HCT116 (cell line): Measurements from ENCODE around the gene ERBB2. TPM values are rescaled to one million over a fixed set of nuclear protein-coding genes. Genes with fewer than 3 reads are reported as not detected.
A peak's percentile ranks its signal among the peaks of the same experiment; 100 is the strongest.

Experiments
- ATAC-seq: fragments of 200-7000 bp; cut with Tn5 transposase; 2 replicates; pipeline ENCODE4 v1.9.1; 2020; ENCODE audit warnings: mild to moderate bottlenecking, moderate library complexity
- BruUV-seq: library from RNA; stranded (reverse); fragments of 400-500 nt; replicated peaks from 2 replicates; lab custom pipeline; 2021; lab: Mats Ljungman, UMichigan
- CTCF ChIA-PET: fragments of 300-600 bp; sonication (Branson Sonifier 250); formaldehyde crosslinking; loops from one replicate; lab custom pipeline; 2021; ENCODE audit warnings: antibody characterized with exemption; lab: Charles Lee
- POLR2A ChIA-PET: fragments of 300-600, 350-600 bp; sonication (Branson Sonifier 250); formaldehyde crosslinking; loops from one replicate; lab custom pipeline; 2021; ENCODE audit warnings: antibody characterized with exemption; lab: Charles Lee
- RAD21 ChIA-PET, 2 experiments: fragments of 300-600 bp; sonication (Branson Sonifier 250); formaldehyde crosslinking; loops; one replicate each; lab custom pipeline; 2023; ENCODE audit warnings: low total read pairs in 2 of 2; ENCODE audit not compliant: uncharacterized antibody in 2 of 2, unreplicated experiment in 2 of 2, low non-redundant PET in 1 of 2; lab: Charles Lee
- DNase-seq: peaks from one replicate; pipeline ENCODE4 v3.0.0-alpha.2; 2010; ENCODE audit warnings: low read depth, low spot score
- H2AFZ ChIP-seq: fragments of 200-600 bp; shearing (Covaris generic), sonication (generic); 2 replicates; pipeline ENCODE4 v1.6.1; 2017; ENCODE audit warnings: low read depth, mixed run types, mixed read lengths, antibody characterized with exemption, low read length; ENCODE audit not compliant: poor library complexity, severe bottlenecking
- H3K27ac ChIP-seq: 2 replicates; pipeline ENCODE4 v1.5.1; 2012; ENCODE audit warnings: low read depth, low read length
- H3K27me3 ChIP-seq: fragments of 200-600 bp; sonication (generic); 2 replicates; pipeline ENCODE4 v1.6.1; 2016; ENCODE audit warnings: mixed run types, low read length, mixed read lengths; ENCODE audit not compliant: insufficient read depth
- H3K36me3 ChIP-seq, 2 experiments: fragments of 200-500 bp in 1 of 2; fragments of 200-600 bp in 1 of 2; sonication (Bioruptor generic) in 1 of 2; sonication (generic) in 1 of 2; 2 replicates each; pipeline versions ENCODE4 v1.5.1 to v1.6.1; 2014 to 2016; ENCODE audit warnings: low read length in 2 of 2, inconsistent platforms in 1 of 2, mixed read lengths in 1 of 2, mixed run types in 1 of 2; ENCODE audit not compliant: insufficient read depth in 2 of 2, control insufficient read depth in 1 of 2
- H3K4me1 ChIP-seq, 2 experiments: fragments of 200-600 bp in 1 of 2; sonication (generic) in 1 of 2; 2 replicates each; pipeline versions ENCODE4 v1.5.1 to v1.6.1; 2012 to 2017; ENCODE audit warnings: low read length in 2 of 2, inconsistent platforms in 1 of 2, mild to moderate bottlenecking in 1 of 2, mixed read lengths in 1 of 2, mixed run types in 1 of 2, moderate library complexity in 1 of 2; ENCODE audit not compliant: insufficient read depth in 2 of 2, control insufficient read depth in 1 of 2
- H3K4me2 ChIP-seq: fragments of 200-600 bp; sonication (generic); 2 replicates; pipeline ENCODE4 v1.6.1; 2017; ENCODE audit warnings: mixed run types, low read length, mixed read lengths
- H3K4me3 ChIP-seq, 2 experiments: fragments of 200-600 bp in 1 of 2; sonication (generic) in 1 of 2; replicated peaks in 1 of 2; 2 replicates each; pipeline ENCODE4 v1.5.1; 2011 to 2016; ENCODE audit warnings: low read length in 2 of 2, control low read depth in 1 of 2, low read depth in 1 of 2, mild to moderate bottlenecking in 1 of 2, mixed read lengths in 1 of 2, mixed run types in 1 of 2
- H3K79me2 ChIP-seq: fragments of 200-600 bp; sonication (generic); 2 replicates; pipeline ENCODE4 v1.6.1; 2017; ENCODE audit warnings: mild to moderate bottlenecking, mixed run types, low read length, moderate library complexity, mixed read lengths; ENCODE audit not compliant: insufficient read depth
- H3K9ac ChIP-seq: fragments of 200-600 bp; sonication (generic); 2 replicates; pipeline ENCODE4 v1.6.1; 2016; ENCODE audit warnings: low read length, mixed read lengths
- H3K9me2 ChIP-seq: fragments of 200-600 bp; sonication (generic), shearing (Covaris generic); 2 replicates; pipeline ENCODE4 v1.6.1; 2017; ENCODE audit warnings: mixed run types, mild to moderate bottlenecking, moderate library complexity; ENCODE audit not compliant: insufficient read depth
- H3K9me3 ChIP-seq, 2 experiments: fragments of 200-500 bp in 1 of 2; fragments of 200-600 bp in 1 of 2; sonication (Bioruptor generic) in 1 of 2; sonication (generic) in 1 of 2; 2 replicates each; pipeline ENCODE4 v1.6.1; 2014 to 2017; ENCODE audit warnings: low read length in 2 of 2, mixed read lengths in 2 of 2, inconsistent platforms in 1 of 2, low read depth in 1 of 2, mild to moderate bottlenecking in 1 of 2, mixed run types in 1 of 2, moderate library complexity in 1 of 2; ENCODE audit not compliant: control insufficient read depth in 1 of 2, insufficient read depth in 1 of 2
- H4K20me1 ChIP-seq: fragments of 200-600 bp; sonication (generic), shearing (Covaris generic); 2 replicates; pipeline ENCODE4 v1.6.1; 2017; ENCODE audit warnings: mixed run types, mild to moderate bottlenecking, moderate library complexity; ENCODE audit not compliant: insufficient read depth
- CBX3 ChIP-seq: IDR thresholded peaks from 2 replicates; pipeline ENCODE4 v1.6.1; 2012; ENCODE audit warnings: low read depth
- EGR1 ChIP-seq: IDR thresholded peaks from 2 replicates; pipeline ENCODE4 v1.6.1; 2012; ENCODE audit warnings: low read depth
- EZH2 ChIP-seq: fragments of 200-600 bp; sonication (generic); IDR thresholded peaks from 2 replicates; pipeline ENCODE4 v1.6.1; 2017; ENCODE audit warnings: antibody characterized with exemption, mixed run types
- FOSL1 ChIP-seq: IDR thresholded peaks from 2 replicates; pipeline ENCODE4 v1.6.1; 2012; ENCODE audit warnings: low read depth
- JUND ChIP-seq: IDR thresholded peaks from 2 replicates; pipeline ENCODE4 v1.6.1; 2012
- POLR2A ChIP-seq: IDR thresholded peaks from 2 replicates; pipeline ENCODE4 v1.7.0; 2011; ENCODE audit warnings: borderline replicate concordance; ENCODE audit not compliant: insufficient read depth, insufficient read length; ENCODE audit errors: extremely low read depth
- SP1 ChIP-seq: IDR thresholded peaks from 2 replicates; pipeline ENCODE4 v1.6.1; 2012; ENCODE audit warnings: low read depth
- ZNF274 ChIP-seq: fragments of 200-500 bp; sonication (Bioruptor generic); IDR thresholded peaks from 2 replicates; pipeline ENCODE4 v1.6.1; 2014; ENCODE audit warnings: mild to moderate bottlenecking, low read depth, low read length, inconsistent platforms
- intact Hi-C: fragments of 100-400 bp; cut with micrococcal nuclease; formaldehyde crosslinking; loops from 2 replicates; pipeline ENCODE4 v1.10.0; 2022
- total RNA-seq: library from RNA; stranded (reverse); gene quantifications from one replicate; pipeline ENCODE4 v1.2.1, GENCODE V29; 2021; ENCODE audit not compliant: unreplicated experiment
- TF ChIP-seq, protein P1 (sequence below), 3 experiments: fragments of 200-600 bp in 1 of 3; sonication (generic) in 1 of 3; IDR thresholded peaks in 2 of 3; conservative IDR thresholded peaks in 1 of 3; 2 replicates each; pipeline ENCODE4 v1.5.1; 2012 to 2017; ENCODE audit warnings: low read depth in 2 of 3, low read length in 2 of 3, antibody characterized with exemption in 1 of 3, borderline replicate concordance in 1 of 3, control low read depth in 1 of 3, mild to moderate bottlenecking in 1 of 3, mixed read lengths in 1 of 3, mixed run types in 1 of 3, moderate library complexity in 1 of 3; ENCODE audit not compliant: insufficient read depth in 1 of 3
- TF ChIP-seq, protein P2 (sequence below): IDR thresholded peaks from 2 replicates; pipeline ENCODE4 v1.6.1; 2012
- TF ChIP-seq, protein P3 (sequence below): IDR thresholded peaks from 2 replicates; pipeline ENCODE4 v1.6.1; 2012; ENCODE audit warnings: low read depth

The ERBB2 gene
- total RNA-seq, 1 experiment from 2014 or later: 75.8 TPM

DNA sequence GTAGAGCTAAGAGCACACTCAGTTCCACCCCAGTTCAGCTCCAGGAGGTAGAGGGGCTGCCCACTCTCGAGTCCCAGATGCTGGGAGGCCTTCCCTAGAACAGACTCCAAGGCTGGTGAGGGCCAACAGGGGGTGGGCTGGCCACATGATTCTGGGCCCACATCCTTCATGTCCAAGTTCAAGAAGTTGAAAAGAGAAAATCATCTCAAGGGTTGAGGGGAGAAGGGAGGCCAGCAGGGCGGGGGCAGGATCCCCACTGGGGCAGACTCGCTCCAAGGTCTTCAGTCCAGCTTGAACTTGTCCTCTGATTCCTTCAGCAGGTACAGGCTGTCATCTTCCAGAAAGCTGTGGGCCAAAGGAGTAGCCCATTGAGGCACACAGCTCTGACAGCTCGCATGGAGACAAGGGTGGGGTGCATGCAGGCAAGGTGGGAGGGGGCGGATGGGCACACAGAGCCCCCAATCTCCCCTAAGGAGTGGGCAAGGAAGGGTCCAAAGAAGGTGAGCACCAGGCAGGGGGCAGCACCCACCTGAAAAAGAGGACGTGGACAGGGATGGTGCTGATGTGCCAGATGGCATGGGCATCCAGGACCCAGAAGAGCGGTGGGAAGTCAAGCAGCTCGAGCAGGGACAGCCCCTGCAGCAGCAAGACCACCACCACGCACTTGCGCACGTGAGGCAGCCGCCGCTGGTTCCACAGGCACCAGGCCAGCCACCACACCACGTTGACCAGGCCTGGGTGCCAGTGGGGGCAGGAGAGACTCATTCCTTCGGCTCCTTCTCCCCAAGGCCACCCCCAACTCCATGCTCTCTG, 27.1 kb upstream of the ERBB2 start:
- no TSS peak for BruUV-seq
- CTCF ChIA-PET: interaction anchor here (0.6 to 3.9 kb wide), 8 partner anchors 20 to 400 kb away, joined by 3 to 51 read pairs (median 9); partner anchors contain the start of gene MIEN1
- H3K4me3 ChIP-seq: no peak overlapping the region
- H3K36me3 ChIP-seq: no peaks in the 10 kb centered on the region
- RAD21 ChIA-PET: interaction anchor here (0.6 to 3.6 kb wide), 4 partner anchors 46 to 79 kb away, joined by 3 to 15 read pairs (median 4); no protein-coding TSS in a partner anchor
- H3K9me2 ChIP-seq: no peaks in the 10 kb centered on the region
- H2AFZ ChIP-seq: no peak overlapping the region
- ATAC-seq (peak; percentile 11; the same call in 1 of the 2 replicates), DNase-seq (no peak)
- no peak overlapping the region; the same call in 1 of the 2 replicates for H3K27ac ChIP-seq
- POLR2A ChIA-PET: no interaction called here
- no peaks in the 10 kb centered on the region for H3K9me3 ChIP-seq
- no peak overlapping the region for H3K4me2 ChIP-seq
- no peak overlapping the region for H3K9ac ChIP-seq
- no peaks in the 10 kb centered on the region for H3K79me2 ChIP-seq
- no peaks in the 10 kb centered on the region for H4K20me1 ChIP-seq
- intact Hi-C loops: loop anchor here (1.0 to 5.0 kb wide), 3 partner anchors 50 to 125 kb away; no protein-coding TSS in a partner anchor
- no peaks in the 10 kb centered on the region for H3K27me3 ChIP-seq
- H3K4me1 ChIP-seq: peaks cover 16 to 17% of the 10 kb centered on the region in 2 experiments; a peak in 2 of 4 replicates
- TF ChIP-seq JUND (no peak), EZH2 (no peak), FOSL1 (no peak), SP1 (no peak), EGR1 (no peak), POLR2A (no peak), ZNF274 (no peak), CBX3 (no peak)
- TF ChIP-seq, protein P1, sequence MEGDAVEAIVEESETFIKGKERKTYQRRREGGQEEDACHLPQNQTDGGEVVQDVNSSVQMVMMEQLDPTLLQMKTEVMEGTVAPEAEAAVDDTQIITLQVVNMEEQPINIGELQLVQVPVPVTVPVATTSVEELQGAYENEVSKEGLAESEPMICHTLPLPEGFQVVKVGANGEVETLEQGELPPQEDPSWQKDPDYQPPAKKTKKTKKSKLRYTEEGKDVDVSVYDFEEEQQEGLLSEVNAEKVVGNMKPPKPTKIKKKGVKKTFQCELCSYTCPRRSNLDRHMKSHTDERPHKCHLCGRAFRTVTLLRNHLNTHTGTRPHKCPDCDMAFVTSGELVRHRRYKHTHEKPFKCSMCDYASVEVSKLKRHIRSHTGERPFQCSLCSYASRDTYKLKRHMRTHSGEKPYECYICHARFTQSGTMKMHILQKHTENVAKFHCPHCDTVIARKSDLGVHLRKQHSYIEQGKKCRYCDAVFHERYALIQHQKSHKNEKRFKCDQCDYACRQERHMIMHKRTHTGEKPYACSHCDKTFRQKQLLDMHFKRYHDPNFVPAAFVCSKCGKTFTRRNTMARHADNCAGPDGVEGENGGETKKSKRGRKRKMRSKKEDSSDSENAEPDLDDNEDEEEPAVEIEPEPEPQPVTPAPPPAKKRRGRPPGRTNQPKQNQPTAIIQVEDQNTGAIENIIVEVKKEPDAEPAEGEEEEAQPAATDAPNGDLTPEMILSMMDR (IDR thresholded peaks at IDR 0.05 in 2 of 3, conservative IDR thresholded peaks at IDR 0.05 in 1 of 3; ENCODE audit: borderline replicate concordance in 1 of 3, insufficient read depth in 1 of 3, low read depth in 2 of 3, low read length in 2 of 3): no peak
- TF ChIP-seq, protein P2, sequence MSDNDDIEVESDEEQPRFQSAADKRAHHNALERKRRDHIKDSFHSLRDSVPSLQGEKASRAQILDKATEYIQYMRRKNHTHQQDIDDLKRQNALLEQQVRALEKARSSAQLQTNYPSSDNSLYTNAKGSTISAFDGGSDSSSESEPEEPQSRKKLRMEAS: no peak
- TF ChIP-seq, protein P3, sequence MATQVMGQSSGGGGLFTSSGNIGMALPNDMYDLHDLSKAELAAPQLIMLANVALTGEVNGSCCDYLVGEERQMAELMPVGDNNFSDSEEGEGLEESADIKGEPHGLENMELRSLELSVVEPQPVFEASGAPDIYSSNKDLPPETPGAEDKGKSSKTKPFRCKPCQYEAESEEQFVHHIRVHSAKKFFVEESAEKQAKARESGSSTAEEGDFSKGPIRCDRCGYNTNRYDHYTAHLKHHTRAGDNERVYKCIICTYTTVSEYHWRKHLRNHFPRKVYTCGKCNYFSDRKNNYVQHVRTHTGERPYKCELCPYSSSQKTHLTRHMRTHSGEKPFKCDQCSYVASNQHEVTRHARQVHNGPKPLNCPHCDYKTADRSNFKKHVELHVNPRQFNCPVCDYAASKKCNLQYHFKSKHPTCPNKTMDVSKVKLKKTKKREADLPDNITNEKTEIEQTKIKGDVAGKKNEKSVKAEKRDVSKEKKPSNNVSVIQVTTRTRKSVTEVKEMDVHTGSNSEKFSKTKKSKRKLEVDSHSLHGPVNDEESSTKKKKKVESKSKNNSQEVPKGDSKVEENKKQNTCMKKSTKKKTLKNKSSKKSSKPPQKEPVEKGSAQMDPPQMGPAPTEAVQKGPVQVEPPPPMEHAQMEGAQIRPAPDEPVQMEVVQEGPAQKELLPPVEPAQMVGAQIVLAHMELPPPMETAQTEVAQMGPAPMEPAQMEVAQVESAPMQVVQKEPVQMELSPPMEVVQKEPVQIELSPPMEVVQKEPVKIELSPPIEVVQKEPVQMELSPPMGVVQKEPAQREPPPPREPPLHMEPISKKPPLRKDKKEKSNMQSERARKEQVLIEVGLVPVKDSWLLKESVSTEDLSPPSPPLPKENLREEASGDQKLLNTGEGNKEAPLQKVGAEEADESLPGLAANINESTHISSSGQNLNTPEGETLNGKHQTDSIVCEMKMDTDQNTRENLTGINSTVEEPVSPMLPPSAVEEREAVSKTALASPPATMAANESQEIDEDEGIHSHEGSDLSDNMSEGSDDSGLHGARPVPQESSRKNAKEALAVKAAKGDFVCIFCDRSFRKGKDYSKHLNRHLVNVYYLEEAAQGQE: no peak
- TF ChIP-seq, all 23 proteins: peak for 0
